ENCODE results near the gene NPAS1. TPM values are rescaled to one million over a fixed set of nuclear protein-coding genes. Genes with fewer than 3 reads are reported as not detected.

Gene NPAS1
- total RNA-seq, 1 donor from 2014 or later, result 0.49 TPM

DNA sequence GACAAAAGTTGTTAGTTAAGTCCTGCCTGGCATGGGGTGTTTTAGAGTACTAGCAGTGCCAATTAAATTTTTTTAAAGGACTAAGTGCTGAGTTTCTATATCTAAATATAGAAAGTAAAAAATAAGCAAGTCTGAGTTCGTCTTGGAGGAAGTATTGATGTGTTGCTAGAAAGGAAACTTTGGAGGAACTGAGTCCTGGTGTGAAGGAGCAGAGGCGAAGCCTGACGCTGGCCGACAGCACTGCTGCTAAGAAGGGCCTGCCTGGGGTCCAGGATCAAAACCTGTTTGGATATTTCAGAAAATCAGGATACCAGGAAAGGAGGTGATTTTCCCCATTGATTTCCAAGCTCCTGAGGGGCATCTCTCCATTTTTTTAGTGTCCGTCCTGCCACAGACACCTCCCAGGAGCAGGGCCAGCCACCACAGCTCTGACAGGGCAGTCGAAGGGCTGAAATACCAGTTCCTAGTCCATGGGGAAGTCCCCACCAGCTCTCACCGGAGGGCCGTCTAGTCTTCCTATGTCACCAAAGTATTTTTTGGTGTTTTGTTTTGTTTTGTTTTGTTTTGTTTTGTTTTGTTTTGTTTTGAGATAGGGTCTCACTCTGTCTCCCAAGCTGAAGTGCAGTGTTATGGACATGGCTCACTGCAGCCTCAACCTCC, 38.2 kb upstream of the NPAS1 start:
- H3K4me3 Mint-ChIP-seq, result no peak overlapping the region
- H3K4me1 Mint-ChIP-seq (ENCODE audit: low read depth), result peaks cover 14% of the 10 kb centered on the region
- H3K27me3 Mint-ChIP-seq (ENCODE audit: insufficient read depth), result no peaks in the 10 kb centered on the region
- peaks cover 3% of the 10 kb centered on the region for H3K36me3 Mint-ChIP-seq (ENCODE audit: low read depth)
- DNase-seq (ENCODE audit: low spot score), result no peak
- no peaks in the 10 kb centered on the region for H3K9me3 Mint-ChIP-seq
- intact Hi-C loops (cut with micrococcal nuclease), result no loop called here
- H3K27ac Mint-ChIP-seq, result no peak overlapping the region

DNA sequence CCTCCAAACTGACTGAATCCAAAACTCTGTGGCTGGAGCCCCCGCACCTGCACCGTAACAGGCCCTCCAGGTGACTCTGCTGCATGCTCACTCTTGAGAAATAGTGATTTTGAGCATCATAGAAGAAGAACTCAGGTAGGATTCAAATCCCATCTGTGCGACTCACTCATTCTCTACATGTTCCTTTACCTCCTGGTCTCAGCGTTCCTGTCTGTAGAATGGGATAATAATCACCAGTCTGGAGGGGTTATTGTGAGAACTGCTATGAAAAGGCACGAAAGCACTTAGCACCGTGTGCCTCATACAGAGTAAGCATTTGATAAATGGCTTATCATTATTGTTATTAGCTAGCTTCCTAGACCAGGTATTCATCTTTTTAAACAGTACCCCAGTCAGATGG, 36.5 kb upstream of the NPAS1 start:
- no peak overlapping the region for H3K4me3 Mint-ChIP-seq
- no peaks in the 10 kb centered on the region for H3K27me3 Mint-ChIP-seq (ENCODE audit: insufficient read depth)
- peaks cover 14% of the 10 kb centered on the region for H3K4me1 Mint-ChIP-seq (ENCODE audit: low read depth)
- H3K36me3 Mint-ChIP-seq (ENCODE audit: low read depth), result peaks cover 3% of the 10 kb centered on the region
- DNase-seq (ENCODE audit: low spot score), result no peak
- H3K27ac Mint-ChIP-seq, result no peak overlapping the region
- H3K9me3 Mint-ChIP-seq, result no peaks in the 10 kb centered on the region
- intact Hi-C loops (cut with micrococcal nuclease), result no loop called here

DNA sequence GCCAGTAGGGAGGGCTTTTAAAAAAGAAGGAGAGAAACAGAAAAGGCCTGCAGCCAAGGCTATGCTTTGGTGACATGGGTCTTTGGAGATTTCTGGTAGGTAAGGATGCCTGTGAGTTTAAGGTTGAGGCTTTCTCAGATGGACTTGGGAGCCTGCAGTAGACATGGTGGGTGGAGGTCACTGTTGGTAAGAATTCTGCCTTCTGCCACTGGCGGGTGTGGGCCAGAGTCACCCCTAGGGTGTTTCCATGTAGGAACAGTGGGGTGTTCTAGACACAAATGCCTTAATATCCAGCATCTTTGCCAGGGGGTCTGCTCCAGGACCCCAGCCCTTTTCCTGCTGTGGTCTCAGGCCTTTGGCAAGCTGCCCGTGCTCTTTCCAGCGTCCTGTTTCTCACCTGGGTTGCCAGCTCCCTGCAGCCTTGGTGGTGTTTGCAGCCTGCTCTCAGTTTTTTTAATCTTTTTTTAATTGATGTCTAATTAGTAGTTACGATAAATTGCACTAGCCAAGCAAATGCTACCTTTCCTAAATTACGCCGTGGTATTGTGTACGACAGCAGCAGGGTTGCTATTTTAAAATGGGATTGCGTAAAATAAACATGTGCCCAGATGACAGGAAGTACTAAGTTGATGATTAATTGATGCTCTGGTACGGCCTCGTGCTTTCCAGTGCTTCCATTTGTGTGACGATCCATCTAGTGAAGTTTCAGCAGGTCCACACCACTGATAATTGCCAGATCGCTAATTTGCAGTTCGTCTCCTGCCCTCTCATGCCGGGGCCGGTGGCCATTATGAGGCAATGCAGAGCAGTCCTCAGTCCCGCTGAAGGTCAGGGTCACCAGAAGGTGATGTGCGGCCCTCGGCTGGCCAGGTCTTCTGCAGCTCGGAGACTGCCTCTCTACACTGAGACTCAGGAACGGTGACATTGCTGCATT, 35.3 kb upstream of the NPAS1 start:
- DNase-seq (ENCODE audit: low spot score), result no peak
- Mint-ChIP-seq H3K4me3 (no peak overlapping the region), H3K27me3 (ENCODE audit: insufficient read depth) (no peaks in the 10 kb centered on the region), H3K27ac (no peak overlapping the region), H3K9me3 (no peaks in the 10 kb centered on the region), H3K4me1 (ENCODE audit: low read depth) (peaks cover 14% of the 10 kb centered on the region), H3K36me3 (ENCODE audit: low read depth) (peaks cover 3% of the 10 kb centered on the region)
- intact Hi-C loops (cut with micrococcal nuclease), result no loop called here

DNA sequence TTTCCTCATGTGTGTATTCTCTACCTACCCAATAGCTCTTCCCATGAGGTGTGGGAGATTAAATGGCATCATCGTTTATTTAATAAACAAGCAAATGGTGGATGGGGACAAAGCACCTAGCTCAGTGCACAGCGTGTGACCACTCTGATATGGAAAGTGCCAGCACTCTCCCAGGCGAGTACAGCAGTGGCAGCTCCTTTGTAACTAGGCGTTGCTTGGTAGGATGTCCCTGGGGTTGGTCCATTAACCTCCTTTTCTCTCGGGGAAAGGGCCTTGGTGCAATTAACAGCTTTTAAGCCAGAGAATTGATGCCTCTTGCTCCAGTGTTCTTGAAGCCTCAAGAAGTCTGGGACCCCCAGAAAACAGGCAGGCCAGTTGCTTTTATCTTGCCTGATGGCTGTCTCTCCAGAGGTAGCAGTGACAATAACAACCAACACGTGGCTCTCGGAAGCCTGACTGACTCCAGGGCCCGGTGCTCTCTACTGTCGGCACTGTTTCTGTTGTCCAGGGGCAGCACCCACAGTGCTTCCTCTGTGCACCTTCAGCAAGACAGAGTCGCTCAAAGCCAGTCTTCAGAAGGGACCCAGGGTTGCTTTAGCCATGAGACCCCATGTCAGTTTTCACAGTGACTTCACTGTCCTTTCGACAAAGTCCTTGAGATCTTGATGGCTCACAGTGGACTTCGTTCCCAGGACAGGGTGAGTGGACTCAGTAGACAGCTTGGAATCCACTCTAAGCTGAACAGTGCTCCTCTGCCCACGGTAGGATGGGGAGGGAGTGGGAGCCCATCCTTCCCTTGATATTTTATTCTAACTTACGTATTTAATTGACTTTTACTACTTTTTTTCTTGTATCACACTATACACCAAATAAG, 33.9 kb upstream of the NPAS1 start:
- Mint-ChIP-seq H3K36me3 (ENCODE audit: low read depth) (peaks cover 3% of the 10 kb centered on the region), H3K4me3 (no peak overlapping the region), H3K9me3 (no peaks in the 10 kb centered on the region), H3K27me3 (ENCODE audit: insufficient read depth) (no peaks in the 10 kb centered on the region), H3K4me1 (ENCODE audit: low read depth) (peaks cover 18% of the 10 kb centered on the region), H3K27ac (no peak overlapping the region)
- intact Hi-C loops (cut with micrococcal nuclease), result no loop called here
- DNase-seq (ENCODE audit: low spot score), result no peak

DNA sequence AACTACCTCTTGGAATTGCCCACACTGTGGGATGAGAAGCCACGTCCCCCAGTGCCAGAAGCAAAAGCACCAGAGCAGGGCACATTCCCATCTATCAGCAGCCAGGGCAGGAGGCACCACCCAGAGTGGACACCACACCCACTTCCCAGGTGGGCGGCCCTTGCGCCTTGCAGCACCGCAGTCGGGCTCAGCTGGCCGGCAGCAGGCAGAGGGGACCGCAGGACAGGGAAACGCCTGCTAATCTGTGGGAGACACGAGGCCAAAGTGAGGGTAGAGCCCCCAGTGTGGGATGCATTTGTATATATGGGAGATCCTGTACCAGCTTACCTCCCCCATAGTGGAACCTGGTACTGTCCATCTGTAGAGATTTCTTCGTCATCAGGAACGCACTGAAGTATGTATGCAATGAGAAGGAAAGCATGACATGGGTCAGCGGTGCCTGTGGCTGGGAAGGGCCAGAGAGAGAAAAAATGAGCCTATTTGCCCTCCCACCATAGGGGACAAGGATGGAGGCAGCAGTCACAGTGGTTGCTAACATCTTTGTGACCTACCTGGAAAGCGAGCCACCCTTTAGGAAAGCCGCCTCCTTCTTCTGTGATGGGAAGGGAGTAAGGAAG, 30.9 kb upstream of the NPAS1 start:
- Mint-ChIP-seq H3K27ac (no peak overlapping the region), H3K36me3 (ENCODE audit: low read depth) (no peaks in the 10 kb centered on the region), H3K9me3 (no peaks in the 10 kb centered on the region), H3K27me3 (ENCODE audit: insufficient read depth) (no peaks in the 10 kb centered on the region), H3K4me3 (no peak overlapping the region), H3K4me1 (ENCODE audit: low read depth) (peaks cover 19% of the 10 kb centered on the region)
- intact Hi-C loops (cut with micrococcal nuclease), result no loop called here
- DNase-seq (ENCODE audit: low spot score), result no peak

DNA sequence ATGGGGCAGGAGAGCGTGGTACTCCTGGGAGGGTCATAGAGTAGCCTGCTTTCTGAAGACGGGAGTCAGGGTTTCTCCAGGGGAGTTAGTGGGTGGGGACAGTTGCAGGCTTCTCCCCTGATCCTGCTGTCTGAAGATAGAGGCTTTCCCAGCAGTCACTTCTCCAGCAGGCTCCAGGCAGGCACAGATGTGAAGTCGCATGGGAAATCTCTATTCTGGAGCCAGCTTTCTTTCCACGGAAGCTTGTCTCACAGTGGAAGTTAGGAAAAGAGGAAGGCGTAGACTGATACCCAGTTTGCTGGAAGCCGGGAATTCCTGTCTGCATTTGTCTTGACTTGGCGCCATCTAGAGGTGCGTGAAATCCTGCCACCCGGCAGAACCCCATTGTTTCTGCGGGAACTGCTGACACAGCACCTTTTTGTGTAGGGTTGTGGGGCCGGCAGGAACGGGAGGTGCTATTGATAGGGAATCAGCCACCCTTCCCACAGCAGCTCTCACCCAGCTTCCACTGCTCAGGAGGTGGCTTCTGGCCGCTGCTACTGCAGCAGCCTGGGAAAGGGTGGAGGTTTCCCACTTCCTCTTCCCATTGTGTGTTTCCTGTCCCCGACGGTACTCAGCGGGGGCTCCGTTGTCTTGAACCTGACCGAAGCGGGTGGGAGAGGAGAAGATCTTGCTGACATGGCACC, 28.5 kb upstream of the NPAS1 start:
- Mint-ChIP-seq H3K4me1 (ENCODE audit: low read depth) (peaks cover 19% of the 10 kb centered on the region), H3K36me3 (ENCODE audit: low read depth) (no peaks in the 10 kb centered on the region), H3K4me3 (no peak overlapping the region), H3K27ac (no peak overlapping the region), H3K27me3 (ENCODE audit: insufficient read depth) (no peaks in the 10 kb centered on the region), H3K9me3 (no peaks in the 10 kb centered on the region)
- peak; percentile 51 for DNase-seq (ENCODE audit: low spot score)
- intact Hi-C loops (cut with micrococcal nuclease), result loop anchor here (1.0 to 5.0 kb wide), 6 partner anchors 34 to 234 kb away; partner anchors contain the start of gene AP2S1

DNA sequence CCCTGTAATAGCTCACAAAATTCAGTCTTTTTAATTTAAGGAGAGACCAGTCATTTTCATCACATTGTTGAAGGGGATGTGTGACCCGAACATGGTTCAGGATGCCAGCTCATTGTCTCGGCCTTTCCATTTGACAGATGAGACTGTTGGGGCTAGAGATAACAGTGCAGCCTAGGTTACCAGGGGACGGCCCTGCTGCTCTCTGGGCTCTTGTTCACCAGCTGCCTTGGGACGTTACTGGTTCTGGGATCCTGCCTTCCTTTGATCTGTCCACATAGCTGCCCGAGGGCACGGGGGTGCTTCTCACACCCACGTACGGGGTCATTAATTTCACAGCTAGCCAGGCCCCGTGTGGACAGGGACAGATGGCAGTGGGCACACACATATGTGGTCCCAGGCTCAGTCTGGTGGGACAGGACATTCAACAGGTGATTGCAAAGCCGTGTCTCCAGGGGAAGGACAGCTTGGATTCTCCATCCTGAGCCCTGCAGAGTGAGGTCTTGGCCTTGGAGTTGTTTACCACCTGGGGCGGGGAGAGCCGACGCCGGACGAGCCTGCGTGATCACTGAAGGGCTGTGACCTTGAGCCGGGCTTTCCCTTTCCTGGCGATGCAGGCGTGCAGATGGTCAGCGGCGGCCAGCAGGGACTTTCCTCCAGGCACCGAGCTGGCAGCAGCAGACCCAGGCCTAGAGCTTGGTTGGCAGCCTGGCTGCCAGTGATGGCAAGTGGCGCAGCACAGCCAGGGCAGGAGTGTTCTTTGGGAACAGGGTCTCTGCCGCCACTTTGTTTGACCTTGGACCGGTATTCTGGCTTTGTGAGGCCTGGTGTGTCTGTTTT, 26.7 kb upstream of the NPAS1 start:
- Mint-ChIP-seq H3K27ac (no peak overlapping the region), H3K4me3 (no peak overlapping the region), H3K27me3 (ENCODE audit: insufficient read depth) (no peaks in the 10 kb centered on the region), H3K36me3 (ENCODE audit: low read depth) (peaks cover 3% of the 10 kb centered on the region), H3K9me3 (no peaks in the 10 kb centered on the region), H3K4me1 (ENCODE audit: low read depth) (peaks cover 19% of the 10 kb centered on the region)
- intact Hi-C loops (cut with micrococcal nuclease), result loop anchor here (5.0 kb wide), 1 partner anchor 36 kb away; no protein-coding TSS in a partner anchor
- DNase-seq (ENCODE audit: low spot score), result no peak

DNA sequence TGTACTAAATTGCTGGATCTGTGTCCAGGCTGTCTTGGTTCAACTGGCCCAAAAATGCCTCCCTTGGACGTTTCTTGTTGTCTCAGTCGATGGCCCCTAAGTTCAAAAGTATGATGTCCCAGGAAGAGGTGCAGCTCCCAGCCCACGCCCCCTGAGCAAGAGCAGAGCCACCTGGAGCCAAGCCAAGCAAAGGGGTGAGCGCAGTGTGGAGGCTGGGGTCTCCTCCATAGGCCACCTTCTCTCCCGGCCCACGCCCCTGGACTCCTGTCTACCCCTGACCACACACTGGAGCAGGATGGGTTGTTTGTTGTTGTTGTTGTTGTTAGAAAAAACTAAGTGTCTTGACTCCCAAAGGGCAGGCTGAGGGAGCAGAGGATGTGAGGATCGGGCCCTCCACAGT, 26.0 kb upstream of the NPAS1 start:
- H3K36me3 Mint-ChIP-seq (ENCODE audit: low read depth), result peaks cover 4% of the 10 kb centered on the region
- H3K4me3 Mint-ChIP-seq, result no peak overlapping the region
- H3K4me1 Mint-ChIP-seq (ENCODE audit: low read depth), result peaks cover 19% of the 10 kb centered on the region
- no peaks in the 10 kb centered on the region for H3K9me3 Mint-ChIP-seq
- intact Hi-C loops (cut with micrococcal nuclease), result loop anchor here (5.0 kb wide), 1 partner anchor 36 kb away; no protein-coding TSS in a partner anchor
- no peak overlapping the region for H3K27ac Mint-ChIP-seq
- H3K27me3 Mint-ChIP-seq (ENCODE audit: insufficient read depth), result no peaks in the 10 kb centered on the region
- no peak for DNase-seq (ENCODE audit: low spot score)

DNA sequence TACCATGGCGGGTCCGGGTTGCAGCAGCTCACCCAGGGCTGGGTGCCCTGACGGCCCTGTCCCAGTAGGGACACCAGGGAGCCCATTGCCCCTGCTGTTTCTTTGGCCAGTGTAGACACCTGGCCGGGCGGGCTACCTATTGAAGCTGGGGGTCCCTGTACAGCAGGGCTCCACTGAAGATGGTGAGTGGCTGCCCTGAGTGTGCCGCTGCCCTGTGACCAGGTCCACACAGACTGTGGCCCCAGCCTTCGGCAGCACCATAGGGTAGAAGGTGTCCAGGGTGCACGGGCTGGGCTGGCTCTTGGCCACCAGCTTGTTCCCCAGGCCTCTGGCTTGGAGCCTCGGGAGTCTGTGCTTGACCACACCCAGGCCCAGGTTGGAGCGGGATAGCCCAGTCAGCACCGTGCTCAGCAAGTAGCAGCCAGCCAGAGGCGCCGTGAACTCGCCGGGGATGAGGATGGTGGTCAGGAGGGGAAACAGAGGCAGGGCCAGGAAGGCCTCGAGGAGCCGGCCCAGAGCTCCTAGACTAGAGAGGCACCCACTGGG, 25.4 kb upstream of the NPAS1 start:
- peaks cover 19% of the 10 kb centered on the region for H3K4me1 Mint-ChIP-seq (ENCODE audit: low read depth)
- no peak overlapping the region for H3K27ac Mint-ChIP-seq
- peaks cover 5% of the 10 kb centered on the region for H3K36me3 Mint-ChIP-seq (ENCODE audit: low read depth)
- H3K4me3 Mint-ChIP-seq, result no peak overlapping the region
- no peaks in the 10 kb centered on the region for H3K9me3 Mint-ChIP-seq
- intact Hi-C loops (cut with micrococcal nuclease), result loop anchor here (5.0 kb wide), 1 partner anchor 37 kb away; no protein-coding TSS in a partner anchor
- DNase-seq (ENCODE audit: low spot score), result no peak
- no peaks in the 10 kb centered on the region for H3K27me3 Mint-ChIP-seq (ENCODE audit: insufficient read depth)

DNA sequence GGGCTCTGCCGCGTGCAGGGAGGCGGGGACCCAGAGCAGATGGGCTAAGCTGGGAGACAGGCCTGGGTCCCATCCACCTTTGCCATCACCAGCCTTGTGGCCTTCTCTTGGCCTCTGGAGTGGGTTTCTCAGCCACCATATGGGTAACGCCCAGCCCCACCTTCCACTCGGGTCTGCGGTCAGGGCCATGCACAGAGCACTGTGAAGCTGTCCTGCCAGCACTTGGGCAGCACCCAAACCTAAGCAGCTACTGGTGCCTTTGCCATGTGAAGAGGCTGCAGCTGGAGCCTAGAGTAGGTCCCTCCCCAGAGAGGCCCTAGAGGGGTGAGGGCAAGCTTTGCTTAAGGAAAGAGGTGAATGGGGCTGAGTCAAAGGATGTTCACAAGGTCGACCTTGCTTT, 24.1 kb upstream of the NPAS1 start:
- intact Hi-C loops (cut with micrococcal nuclease), result no loop called here

DNA sequence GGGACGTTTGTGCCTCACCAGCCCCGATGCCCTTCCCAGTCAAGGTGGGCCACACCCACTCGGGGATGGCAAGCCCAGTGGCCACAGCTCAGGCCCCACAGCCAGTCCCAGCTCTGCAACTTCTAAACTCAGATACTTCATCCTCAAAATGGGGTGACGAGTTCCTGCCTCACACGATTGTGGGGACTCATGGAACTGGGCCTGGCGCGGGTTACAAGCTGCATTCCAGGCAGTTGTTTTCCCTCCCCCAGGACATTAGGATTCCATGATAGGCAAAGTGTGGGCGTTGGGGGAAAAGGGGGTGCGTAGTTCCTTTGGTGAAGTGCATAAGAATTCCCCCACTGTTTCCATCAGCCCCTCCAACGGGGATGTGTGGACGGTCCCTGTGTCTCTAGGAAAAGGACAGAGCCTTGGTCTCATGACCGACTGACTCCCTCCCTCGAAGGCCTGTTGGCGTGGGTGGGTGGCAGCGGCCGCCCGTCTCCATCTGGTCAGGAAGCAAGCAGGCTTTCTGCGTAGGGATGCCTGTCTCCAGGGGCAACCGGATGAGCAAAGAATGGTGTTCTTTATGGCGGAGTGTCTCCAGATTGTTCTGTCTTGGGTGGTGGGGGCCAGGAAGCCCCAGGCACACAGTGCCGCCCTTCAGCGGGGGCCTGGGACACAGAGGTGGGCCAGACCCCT, 21.1 kb upstream of the NPAS1 start:
- intact Hi-C loops (cut with micrococcal nuclease), result no loop called here
- no peak overlapping the region for H3K4me3 Mint-ChIP-seq
- peaks cover 7% of the 10 kb centered on the region for H3K27me3 Mint-ChIP-seq (ENCODE audit: insufficient read depth)
- H3K9me3 Mint-ChIP-seq, result no peaks in the 10 kb centered on the region
- H3K27ac Mint-ChIP-seq, result no peak overlapping the region
- DNase-seq (ENCODE audit: low spot score), result no peak
- H3K36me3 Mint-ChIP-seq (ENCODE audit: low read depth), result peaks cover 5% of the 10 kb centered on the region
- no peaks in the 10 kb centered on the region for H3K4me1 Mint-ChIP-seq (ENCODE audit: low read depth)

More for the DNA sequence above, 24.1 kb upstream of the NPAS1 start:
- Mint-ChIP-seq H3K4me3 (no peak overlapping the region), H3K9me3 (no peaks in the 10 kb centered on the region), H3K27me3 (ENCODE audit: insufficient read depth) (no peaks in the 10 kb centered on the region), H3K4me1 (ENCODE audit: low read depth) (peaks cover 14% of the 10 kb centered on the region), H3K36me3 (ENCODE audit: low read depth) (peaks cover 5% of the 10 kb centered on the region), H3K27ac (no peak overlapping the region)
- no peak for DNase-seq (ENCODE audit: low spot score)

Data from activated T-helper 1 cell treated with anti-CD3 and anti-CD28 coated beads, Interleukin-12 subunit alpha, Interleukin-12 subunit beta, Interleukin-2, Interleukin-4 antibody, amounts not matched to agents 30 ng/mL and 10 ng/mL and 1 ng/mL, durations not matched to agents 14 hours and 24 hours and 36 hours (primary cell).